ENCODE measurements around the gene EPHA5. TPM values are rescaled to one million over a fixed set of nuclear protein-coding genes. Genes with fewer than 3 reads are reported as not detected.

EPHA5 gene
- total RNA-seq, 1 experiment from 2014 or later: not detected

DNA sequence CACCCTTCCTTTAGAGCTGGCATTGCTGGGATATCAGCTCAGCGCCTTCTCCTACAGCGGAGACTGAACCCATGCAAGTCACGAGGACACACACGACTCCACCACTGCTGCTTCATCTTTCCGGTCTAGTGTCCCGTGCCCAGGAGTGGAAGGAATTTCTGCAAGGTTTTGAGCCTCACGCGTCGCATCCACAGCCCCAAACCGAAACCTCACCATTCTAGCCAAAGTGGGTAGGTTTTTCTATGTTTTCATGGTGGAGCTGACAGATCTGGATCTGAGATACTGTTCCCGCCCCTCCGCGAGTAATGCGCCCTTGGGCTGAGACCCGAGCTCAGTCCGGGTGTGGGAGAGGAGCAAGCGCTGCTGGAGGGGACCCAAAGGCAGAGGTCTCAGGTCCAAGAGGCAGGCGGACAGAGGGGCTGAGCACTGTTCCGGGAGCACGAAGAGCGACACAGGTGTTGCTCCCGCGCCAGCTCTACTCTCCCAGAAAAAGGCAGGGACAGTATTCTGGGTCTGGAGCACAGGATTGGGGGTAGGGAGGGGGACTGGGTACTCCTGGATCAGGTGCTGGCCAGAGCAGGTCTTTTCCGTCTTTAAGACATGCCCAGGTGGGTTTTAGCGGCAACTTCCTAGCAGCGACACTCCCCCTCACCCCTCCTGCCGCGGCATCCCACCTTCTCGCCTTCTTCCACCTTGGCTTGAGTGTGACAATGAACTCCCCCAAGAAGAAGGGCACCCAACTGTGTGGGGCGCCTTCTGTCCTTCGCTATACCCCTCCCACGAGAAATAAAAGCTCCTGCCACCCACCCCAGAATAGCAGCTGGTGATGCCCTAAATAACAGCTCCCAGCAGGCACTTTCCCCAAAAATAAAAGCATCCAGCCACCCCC is 1.8 kb downstream of the EPHA5 start (continued):
- TF ChIP-seq REST (IDR thresholded peaks at IDR 0.05; ENCODE audit: low read depth) (no peak), EZH2phosphoT487 (IDR thresholded peaks at IDR 0.05; ENCODE audit: borderline replicate concordance) (no peak)
- TF ChIP-seq, protein P1, sequence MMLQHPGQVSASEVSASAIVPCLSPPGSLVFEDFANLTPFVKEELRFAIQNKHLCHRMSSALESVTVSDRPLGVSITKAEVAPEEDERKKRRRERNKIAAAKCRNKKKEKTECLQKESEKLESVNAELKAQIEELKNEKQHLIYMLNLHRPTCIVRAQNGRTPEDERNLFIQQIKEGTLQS (IDR thresholded peaks at IDR 0.05): no peak

DNA sequence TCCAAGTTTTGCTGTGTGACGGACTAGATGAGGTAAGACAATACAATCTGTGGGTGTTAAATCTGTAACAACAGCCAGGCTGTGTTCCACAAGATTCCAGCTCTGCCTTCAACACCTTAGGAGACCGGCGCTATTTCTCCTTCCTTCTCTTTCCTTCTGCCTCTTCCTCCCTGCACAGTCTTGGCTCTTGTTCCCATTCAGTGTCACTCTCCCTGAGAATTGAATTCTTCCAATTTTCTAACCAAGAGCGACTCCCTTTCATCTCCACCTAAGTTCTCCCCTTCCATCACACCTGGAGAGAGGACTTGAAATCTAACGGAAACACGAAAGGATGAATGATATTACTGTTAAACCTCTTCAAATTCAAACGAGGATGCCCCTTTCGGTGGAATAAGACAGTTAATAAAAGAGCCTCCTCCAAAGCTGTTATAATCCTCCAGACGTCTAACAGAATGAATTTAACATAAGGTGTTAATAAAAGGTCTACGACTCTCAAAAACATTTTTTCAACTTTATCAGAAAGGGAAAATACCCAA is 2.7 kb downstream of the EPHA5 start:
- Histone ChIP-seq H3K4me1 (ENCODE audit: control insufficient read depth in 1 of 2, insufficient read depth in 2 of 2, low read length in 2 of 2) (no peaks in the 10 kb centered on the region), H3K9me3 (ENCODE audit: control insufficient read depth in 1 of 2, insufficient read depth in 1 of 2, low read depth in 1 of 2, low read length in 2 of 2) (peaks cover 5 to 23% of the 10 kb centered on the region in 2 experiments; a peak in 2 of 4 replicates), H3K4me2 (ENCODE audit: low read length) (no peak overlapping the region), H3K9ac (ENCODE audit: low read length) (no peak overlapping the region), H3K27ac (ENCODE audit: low read depth, low read length) (no peak overlapping the region), H3K27me3 (ENCODE audit: insufficient read depth, low read length) (no peaks in the 10 kb centered on the region), H3K9me2 (ENCODE audit: insufficient read depth) (no peaks in the 10 kb centered on the region), H3K36me3 (ENCODE audit: control insufficient read depth in 1 of 2, insufficient read depth in 2 of 2, low read length in 2 of 2) (no peaks in the 10 kb centered on the region), H2AFZ (ENCODE audit: low read depth, low read length, poor library complexity, severe bottlenecking) (no peak overlapping the region), H3K79me2 (ENCODE audit: insufficient read depth, low read length) (no peaks in the 10 kb centered on the region), H4K20me1 (ENCODE audit: insufficient read depth) (no peaks in the 10 kb centered on the region), H3K4me3 (replicated peaks in 1 of 2; ENCODE audit: low read depth in 1 of 2, low read length in 2 of 2) (no peak overlapping the region)
- BruUV-seq (replicated peaks): no TSS peak
- RAD21 ChIA-PET (ENCODE audit: low non-redundant PET in 1 of 2, low total read pairs in 2 of 2, uncharacterized antibody in 2 of 2, unreplicated experiment in 2 of 2): no interaction called here
- POLR2A ChIA-PET: no interaction called here
- CTCF ChIA-PET: no interaction called here
- ATAC-seq (no peak), DNase-seq (ENCODE audit: low read depth, low spot score) (no peak)
- intact Hi-C loops (cut with micrococcal nuclease): no loop called here
- TF ChIP-seq POLR2A (IDR thresholded peaks at IDR 0.05; ENCODE audit: borderline replicate concordance, extremely low read depth, insufficient read depth, insufficient read length) (no peak), CTCF (IDR thresholded peaks at IDR 0.05 in 2 of 3, conservative IDR thresholded peaks at IDR 0.05 in 1 of 3; ENCODE audit: borderline replicate concordance in 1 of 3, insufficient read depth in 1 of 3, low read depth in 2 of 3, low read length in 2 of 3) (no peak), SP1 (IDR thresholded peaks at IDR 0.05; ENCODE audit: low read depth) (no peak), RAD21 (IDR thresholded peaks at IDR 0.05; ENCODE audit: low read depth) (no peak), SIN3A (IDR thresholded peaks at IDR 0.05; ENCODE audit: low read depth) (no peak), ELF1 (IDR thresholded peaks at IDR 0.05; ENCODE audit: borderline replicate concordance, low read depth) (no peak), SRF (IDR thresholded peaks at IDR 0.05; ENCODE audit: low read depth) (no peak), EGR1 (IDR thresholded peaks at IDR 0.05; ENCODE audit: low read depth) (no peak), EZH2phosphoT487 (IDR thresholded peaks at IDR 0.05; ENCODE audit: borderline replicate concordance) (no peak), FOSL1 (IDR thresholded peaks at IDR 0.05; ENCODE audit: low read depth) (no peak), YY1 (IDR thresholded peaks at IDR 0.05; ENCODE audit: extremely low read depth, insufficient replicate concordance, low read depth, low read length) (no peak), ZNF274 (IDR thresholded peaks at IDR 0.05; ENCODE audit: low read depth, low read length) (no peak), POLR2AphosphoS5 (IDR thresholded peaks at IDR 0.05; ENCODE audit: low read depth, low read length) (no peak), ZFX (IDR thresholded peaks at IDR 0.05) (no peak), JUND (IDR thresholded peaks at IDR 0.05) (no peak), TCF7L2 (IDR thresholded peaks at IDR 0.05; ENCODE audit: borderline replicate concordance, extremely low read depth, insufficient read depth, insufficient read length) (no peak)
- TF ChIP-seq, protein P2, sequence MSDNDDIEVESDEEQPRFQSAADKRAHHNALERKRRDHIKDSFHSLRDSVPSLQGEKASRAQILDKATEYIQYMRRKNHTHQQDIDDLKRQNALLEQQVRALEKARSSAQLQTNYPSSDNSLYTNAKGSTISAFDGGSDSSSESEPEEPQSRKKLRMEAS (IDR thresholded peaks at IDR 0.05): no peak

Data from HCT116 (cell line).